ENCODE results near the gene NCAPG2. TPM values are rescaled to one million over a fixed set of nuclear protein-coding genes. Genes with fewer than 3 reads are reported as not detected.

NCAPG2 gene
- total RNA-seq, 1 experiment from 2014 or later: 41.4 TPM

GRCh38 chr7:158602905-158603772 is 101.5 kb downstream of the NCAPG2 start:
- peak; percentile 49 for DNase-seq (ENCODE audit: low spot score)

- no peak for DNase-seq (ENCODE audit: low spot score)
Measured at GRCh38 chr7:158602041-158602440, 102.6 kb downstream of the NCAPG2 start.

GRCh38 chr7:158601090-158601489 is 103.5 kb downstream of the NCAPG2 start:
- no peak for DNase-seq (ENCODE audit: low spot score)

GRCh38 chr7:158596745-158597144 is 107.9 kb downstream of the NCAPG2 start:
- no peak for DNase-seq (ENCODE audit: low spot score)

- no peak for DNase-seq (ENCODE audit: low spot score)
Measured at GRCh38 chr7:158596309-158596708, 108.3 kb downstream of the NCAPG2 start.

- peak; percentile 46 for DNase-seq (ENCODE audit: low spot score)
Measured at GRCh38 chr7:158595068-158595467, 109.5 kb downstream of the NCAPG2 start.

GRCh38 chr7:158592541-158592940 is 112.1 kb downstream of the NCAPG2 start:
- no peak for DNase-seq (ENCODE audit: low spot score)

- DNase-seq (ENCODE audit: low spot score): no peak
Measured at GRCh38 chr7:158591944-158592343, 112.7 kb downstream of the NCAPG2 start.

GRCh38 chr7:158590181-158590530 is 114.4 kb downstream of the NCAPG2 start:
- no peak for DNase-seq (ENCODE audit: low spot score)

GRCh38 chr7:158589653-158590052 is 115.0 kb downstream of the NCAPG2 start:
- no peak for DNase-seq (ENCODE audit: low spot score)

GRCh38 chr7:158588878-158589442 is 115.6 kb downstream of the NCAPG2 start:
- no peak for DNase-seq (ENCODE audit: low spot score)

GRCh38 chr7:158588085-158588877 is 116.3 kb downstream of the NCAPG2 start:
- no peak for DNase-seq (ENCODE audit: low spot score)

- no peak for DNase-seq (ENCODE audit: low spot score)
Measured at GRCh38 chr7:158587162-158588084, 117.2 kb downstream of the NCAPG2 start, which contains the start of gene PTPRN2. TSS of gene PTPRN2 (minus strand) at chr7:158587823.

GRCh38 chr7:158586499-158587161 is 118.0 kb downstream of the NCAPG2 start:
- no peak for DNase-seq (ENCODE audit: low spot score)

- no peak for DNase-seq (ENCODE audit: low spot score)
Measured at GRCh38 chr7:158585721-158586498, 118.7 kb downstream of the NCAPG2 start.

- DNase-seq (ENCODE audit: low spot score): no peak
Measured at GRCh38 chr7:158584407-158584806, 120.2 kb downstream of the NCAPG2 start.

- DNase-seq (ENCODE audit: low spot score): no peak
Measured at GRCh38 chr7:158583810-158584209, 120.8 kb downstream of the NCAPG2 start.

GRCh38 chr7:158583143-158583542 is 121.5 kb downstream of the NCAPG2 start:
- no peak for DNase-seq (ENCODE audit: low spot score)

GRCh38 chr7:158582089-158582456 is 122.5 kb downstream of the NCAPG2 start:
- DNase-seq (ENCODE audit: low spot score): no peak

GRCh38 chr7:158581440-158582088 is 123.0 kb downstream of the NCAPG2 start:
- peak; percentile 43 for DNase-seq (ENCODE audit: low spot score)

Measured in A172 (cell line).